Cardiac fibroblast (primary cell): Measurements from ENCODE around the gene FANCD2OS.
"Not testable (repeated sequence)": the region's sequence is repeated elsewhere in the genome, so short reads cannot be mapped to it uniquely, and the experiment has no call there.

Experiments
- DNase-seq, 2 donors: peaks; one replicate each; pipeline versions ENCODE4 v3.0.0 to v3.0.0-alpha.2; 2010; ENCODE audit warnings: low read depth in 2 of 2
- H3K4me3 ChIP-seq, 2 donors: replicated peaks in 1 of 2; 1 replicate in 1 of 2; 2 replicates in 1 of 2; pipeline ENCODE4 v1.5.1; 2011; ENCODE audit warnings: low read depth in 2 of 2, low read length in 2 of 2, mild to moderate bottlenecking in 2 of 2, moderate library complexity in 1 of 2
- TF ChIP-seq, protein P1 (sequence below): IDR thresholded peaks from one replicate; pipeline ENCODE4 v1.5.1; 2011; ENCODE audit warnings: low read depth, mild to moderate bottlenecking, low read length, inconsistent platforms

Gene FANCD2OS

DNA sequence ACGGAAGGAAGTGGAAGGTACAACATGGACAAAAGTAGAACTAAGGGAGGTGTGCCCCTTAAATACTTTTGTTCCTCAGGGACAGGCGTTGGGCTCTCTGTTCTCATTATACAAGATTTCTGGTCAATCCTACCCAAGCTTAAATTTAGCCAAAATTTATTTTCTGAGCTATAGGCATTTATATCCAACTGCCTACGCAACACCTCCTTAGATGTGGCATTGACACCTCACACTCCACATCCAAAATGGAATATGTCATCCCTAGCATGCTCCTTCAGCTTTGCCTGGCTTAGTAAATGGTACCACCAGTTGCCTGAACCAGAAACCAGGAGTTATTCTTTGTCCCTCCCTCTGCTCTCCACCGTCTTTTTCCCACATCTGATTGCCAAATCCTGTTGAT is 26.2 kb downstream of the FANCD2OS start:
- no peak for DNase-seq
- TF ChIP-seq, protein P1, sequence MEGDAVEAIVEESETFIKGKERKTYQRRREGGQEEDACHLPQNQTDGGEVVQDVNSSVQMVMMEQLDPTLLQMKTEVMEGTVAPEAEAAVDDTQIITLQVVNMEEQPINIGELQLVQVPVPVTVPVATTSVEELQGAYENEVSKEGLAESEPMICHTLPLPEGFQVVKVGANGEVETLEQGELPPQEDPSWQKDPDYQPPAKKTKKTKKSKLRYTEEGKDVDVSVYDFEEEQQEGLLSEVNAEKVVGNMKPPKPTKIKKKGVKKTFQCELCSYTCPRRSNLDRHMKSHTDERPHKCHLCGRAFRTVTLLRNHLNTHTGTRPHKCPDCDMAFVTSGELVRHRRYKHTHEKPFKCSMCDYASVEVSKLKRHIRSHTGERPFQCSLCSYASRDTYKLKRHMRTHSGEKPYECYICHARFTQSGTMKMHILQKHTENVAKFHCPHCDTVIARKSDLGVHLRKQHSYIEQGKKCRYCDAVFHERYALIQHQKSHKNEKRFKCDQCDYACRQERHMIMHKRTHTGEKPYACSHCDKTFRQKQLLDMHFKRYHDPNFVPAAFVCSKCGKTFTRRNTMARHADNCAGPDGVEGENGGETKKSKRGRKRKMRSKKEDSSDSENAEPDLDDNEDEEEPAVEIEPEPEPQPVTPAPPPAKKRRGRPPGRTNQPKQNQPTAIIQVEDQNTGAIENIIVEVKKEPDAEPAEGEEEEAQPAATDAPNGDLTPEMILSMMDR, result no peak
- H3K4me3 ChIP-seq, result no peak overlapping the region

DNA sequence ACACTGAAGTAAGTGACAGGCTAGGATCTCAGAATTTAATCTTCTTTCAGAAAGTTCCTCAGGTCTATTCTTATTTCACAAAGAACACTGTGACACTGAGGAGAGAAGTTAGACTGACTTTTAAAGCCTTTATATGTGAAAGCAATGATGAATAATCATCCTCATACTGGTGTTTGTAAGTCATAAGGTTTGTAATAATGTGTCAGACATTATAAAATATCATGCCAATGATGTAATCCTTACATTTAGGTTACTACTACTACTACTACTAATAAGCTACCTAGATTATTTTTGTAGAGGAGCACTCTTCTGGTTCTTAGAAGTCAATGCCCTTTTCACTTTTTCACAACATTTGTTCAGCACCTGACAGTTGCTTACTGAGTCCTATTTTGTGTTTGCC is 33.4 kb downstream of the FANCD2OS start:
- DNase-seq, result peak in 1 of 2 donors; percentile 29
- TF ChIP-seq, protein P1, result no peak
- no peak overlapping the region for H3K4me3 ChIP-seq

DNA sequence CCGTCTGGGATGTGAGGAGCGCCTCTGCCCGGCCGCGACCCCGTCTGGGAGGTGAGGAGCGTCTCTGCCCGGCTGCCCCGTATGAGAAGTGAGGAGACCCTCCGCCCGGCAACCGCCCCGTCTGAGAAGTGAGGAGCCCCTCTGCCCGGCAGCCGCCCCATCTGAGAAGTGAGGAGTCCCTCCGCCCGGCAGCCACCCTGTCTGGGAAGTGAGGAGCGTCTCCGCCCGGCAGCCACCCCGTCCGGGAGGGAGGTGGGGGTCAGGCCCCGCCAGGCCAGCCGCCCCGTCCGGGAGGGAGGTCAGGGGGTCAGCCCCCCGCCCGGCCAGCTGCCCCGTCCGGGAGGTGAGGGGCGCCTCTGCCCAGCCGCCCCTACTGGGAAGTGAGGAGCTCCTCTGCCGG is 38.0 kb downstream of the FANCD2OS start:
- DNase-seq, H3K4me3 ChIP-seq: not testable (repeated sequence)

DNA sequence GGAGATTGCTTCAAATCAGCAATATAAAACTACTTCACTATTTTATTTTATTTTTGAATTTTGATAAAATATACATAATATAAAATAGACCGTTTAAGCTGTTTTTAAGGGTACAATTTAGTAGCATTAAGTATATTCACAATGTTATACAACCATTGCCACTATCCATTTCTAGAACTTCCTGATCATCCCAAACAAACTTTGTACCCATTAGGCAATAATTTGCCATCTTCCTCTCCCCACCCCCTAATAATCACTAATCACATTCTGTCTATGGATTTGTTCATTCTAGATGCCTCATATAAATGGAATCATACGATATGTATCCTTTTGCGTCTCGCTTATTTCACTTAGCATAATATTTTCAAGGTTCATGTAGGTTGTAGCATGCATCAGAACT is 53.0 kb downstream of the FANCD2OS start:
- DNase-seq, result no peak
- no peak overlapping the region for H3K4me3 ChIP-seq
- TF ChIP-seq, protein P1, result no peak
